Omental fat pad (tissue), 4 donors: ENCODE measurements around the gene ASPRV1. TPM values are rescaled to one million over a fixed set of nuclear protein-coding genes. Genes with fewer than 3 reads are reported as not detected.

Experiments used
- ATAC-seq: fragments of 150-250 bp; one replicate; pipeline ENCODE4 v1.9.1; 2016; ENCODE audit warnings: mild to moderate bottlenecking, moderate library complexity; ENCODE audit not compliant: low FRiP score
- DNase-seq: peaks from one replicate; pipeline ENCODE4 v3.0.0-alpha.2; 2019; ENCODE audit warnings: low spot score
- CTCF ChIP-seq, 3 donors: fragments of 450-650 bp; IDR thresholded peaks; one replicate each; pipeline ENCODE4 v1.5.1; 2016 to 2017; ENCODE audit warnings: antibody characterized with exemption in 3 of 3, mild to moderate bottlenecking in 3 of 3, moderate library complexity in 2 of 3
- total RNA-seq, 4 donors: library from RNA; depleted of rRNA; stranded (reverse); fragments of >200 nt; gene quantifications; one replicate each; pipeline ENCODE4 v1.1.0, GENCODE V29; 2016

The ASPRV1 gene
- total RNA-seq, 4 donors from 2014 or later, result 0.94 to 5.2 (median 1.4) TPM

- DNase-seq (no peak), ATAC-seq (no peak)
- no peak for TF ChIP-seq CTCF (IDR thresholded peaks at IDR 0.05)
Measured at GRCh38 chr2:69918401-69918800, 43.0 kb downstream of the ASPRV1 start.

- no peak for ATAC-seq
- DNase-seq, result no peak
Measured at GRCh38 chr2:69917852-69918251, 43.6 kb downstream of the ASPRV1 start.

GRCh38 chr2:69916106-69916505, 45.3 kb downstream of the ASPRV1 start:
- DNase-seq (no peak), ATAC-seq (no peak)
- TF ChIP-seq CTCF (IDR thresholded peaks at IDR 0.05), result no peak

More at GRCh38 chr2:69917852-69918251, 43.6 kb downstream of the ASPRV1 start:
- no peak for TF ChIP-seq CTCF (IDR thresholded peaks at IDR 0.05)

GRCh38 chr2:69914950-69915945, 46.2 kb downstream of the ASPRV1 start, which contains the start of gene MXD1:
TSS of gene MXD1 (plus strand) at chr2:69915109. CDS start at chr2:69915331, 222 bp downstream.
- TF ChIP-seq CTCF (IDR thresholded peaks at IDR 0.05), result no peak
- ATAC-seq (peak; percentile 97), DNase-seq (peak; percentile 98)

GRCh38 chr2:69914164-69914949, 47.1 kb downstream of the ASPRV1 start:
- no peak for TF ChIP-seq CTCF (IDR thresholded peaks at IDR 0.05)
- ATAC-seq (peak; percentile 95), DNase-seq (no peak)

- DNase-seq, result no peak
- no peak for TF ChIP-seq CTCF (IDR thresholded peaks at IDR 0.05)
- ATAC-seq, result no peak
Measured at GRCh38 chr2:69911985-69912563, 49.4 kb downstream of the ASPRV1 start.

Other genes with a start within 250 kb of the ASPRV1 start
- 10 to 100 TPM; 36.6 to 52.3 (median 40.7) TPM for gene ANXA4, start 219.5 kb downstream of the ASPRV1 start, total RNA-seq
- 10 to 100 TPM in 3 of 4 donors, 1 to 10 TPM in 1; 9.7 to 41.7 (median 20.4) TPM for gene GMCL1, start 132.0 kb downstream of the ASPRV1 start, total RNA-seq
- 10 to 100 TPM; 56.0 to 92.1 (median 72.1) TPM for gene SNRNP27, start 67.7 kb downstream of the ASPRV1 start, total RNA-seq
- gene MXD1, start 46.5 kb downstream of the ASPRV1 start, total RNA-seq, result 10 to 100 TPM; 13.0 to 34.4 (median 22.4) TPM
- 100 to 1,000 TPM; 200 to 256 (median 209) TPM for gene PCBP1, start 125.8 kb upstream of the ASPRV1 start, total RNA-seq
- gene C2orf42, start 229.4 kb upstream of the ASPRV1 start, total RNA-seq, result 10 to 100 TPM; 10.6 to 15.3 (median 11.2) TPM